Erythroblast (primary cell): ENCODE results near the gene CEPT1.

Source experiments
- GATA1 ChIP-seq: IDR thresholded peaks from 2 replicates; pipeline ENCODE4 v1.6.1; 2011; ENCODE audit warnings: low read depth, mild to moderate bottlenecking, control low read depth, low read length, moderate library complexity
- POLR2A ChIP-seq: IDR thresholded peaks from 2 replicates; pipeline ENCODE4 v1.6.1; 2011; ENCODE audit warnings: mild to moderate bottlenecking, low read length

GRCh38 chr1:111182052-111182451 lies 42.0 kb downstream of the CEPT1 start:
- TF ChIP-seq POLR2A (no peak), GATA1 (no peak)
